Measurements from ENCODE around the gene PRRG2. TPM values are rescaled to one million over a fixed set of nuclear protein-coding genes. Genes with fewer than 3 reads are reported as not detected.

Gene PRRG2
- total and polyA plus RNA-seq, 5 donors from 2014 or later, result 0.84 TPM; not detected in 4

DNA sequence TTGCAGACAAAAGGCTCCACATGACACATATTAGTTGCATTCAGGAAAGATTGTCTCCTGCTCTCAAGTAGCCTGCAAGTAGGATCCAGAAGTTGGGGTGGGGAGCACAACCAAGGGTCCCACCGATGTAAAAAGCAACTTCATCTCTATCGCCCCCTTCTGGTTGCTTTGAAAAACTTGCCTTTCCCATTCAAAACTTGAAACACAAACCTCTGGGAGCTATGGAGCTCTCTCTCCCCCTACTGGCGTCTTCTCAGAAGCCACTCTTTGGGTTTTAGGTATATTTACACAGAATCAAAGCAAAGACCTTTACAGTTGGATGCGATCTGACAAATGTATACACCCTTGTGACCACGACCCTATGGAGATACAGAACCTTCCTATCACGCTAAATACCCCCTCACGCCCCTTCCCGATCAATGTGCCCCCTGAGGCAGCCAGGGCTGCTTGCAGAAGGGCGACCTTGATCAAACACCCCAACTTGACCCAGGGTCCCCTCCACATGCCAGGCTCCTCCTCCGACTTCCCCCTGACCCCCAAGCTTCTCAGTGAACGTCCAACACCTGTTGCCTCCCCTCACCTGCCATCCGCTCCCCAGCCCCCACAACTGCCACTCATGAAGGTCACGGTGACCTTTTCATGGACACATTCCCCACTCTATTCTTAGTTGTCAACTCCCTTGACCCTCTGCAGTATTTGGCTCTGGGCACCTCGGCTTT is 10.8 kb upstream of the PRRG2 start:
- peak; percentile 54 to 57 for ATAC-seq (ENCODE audit: low read depth in 2 of 2)
- Mint-ChIP-seq H3K27ac (peak overlapping the region; percentile 90 to 95 (median 92)), H3K36me3 (peaks cover 12% of the 10 kb centered on the region), H3K4me3 (peak overlapping the region; percentile 74 to 86 (median 76)), H3K27me3 (no peaks in the 10 kb centered on the region), H3K4me1 (peaks cover 22 to 68% (median 44%) of the 10 kb centered on the region in 4 donors), H3K9me3 (no peaks in the 10 kb centered on the region)
- H3K27ac ChIP-seq (ENCODE audit: insufficient read depth, low read length, poor library complexity, severe bottlenecking), result peak overlapping the region; percentile 81
- DNase-seq, result peak; percentile 68 to 92 (median 86)
- no peaks in the 10 kb centered on the region for H3K9me3 ChIP-seq (ENCODE audit: control insufficient read depth in 2 of 2, low read length in 2 of 2)
- H3K4me3 ChIP-seq (ENCODE audit: low read depth, low read length), result peak overlapping the region; percentile 37
- peaks cover 59% of the 10 kb centered on the region for H3K4me1 ChIP-seq (ENCODE audit: control insufficient read depth, insufficient read depth, low read length, poor library complexity, severe bottlenecking)
- peaks cover 16% of the 10 kb centered on the region for H3K36me3 ChIP-seq (ENCODE audit: control insufficient read depth, insufficient read depth, low read length)
- H3K27me3 ChIP-seq (ENCODE audit: control insufficient read depth, insufficient read depth, low read length), result no peaks in the 10 kb centered on the region

DNA sequence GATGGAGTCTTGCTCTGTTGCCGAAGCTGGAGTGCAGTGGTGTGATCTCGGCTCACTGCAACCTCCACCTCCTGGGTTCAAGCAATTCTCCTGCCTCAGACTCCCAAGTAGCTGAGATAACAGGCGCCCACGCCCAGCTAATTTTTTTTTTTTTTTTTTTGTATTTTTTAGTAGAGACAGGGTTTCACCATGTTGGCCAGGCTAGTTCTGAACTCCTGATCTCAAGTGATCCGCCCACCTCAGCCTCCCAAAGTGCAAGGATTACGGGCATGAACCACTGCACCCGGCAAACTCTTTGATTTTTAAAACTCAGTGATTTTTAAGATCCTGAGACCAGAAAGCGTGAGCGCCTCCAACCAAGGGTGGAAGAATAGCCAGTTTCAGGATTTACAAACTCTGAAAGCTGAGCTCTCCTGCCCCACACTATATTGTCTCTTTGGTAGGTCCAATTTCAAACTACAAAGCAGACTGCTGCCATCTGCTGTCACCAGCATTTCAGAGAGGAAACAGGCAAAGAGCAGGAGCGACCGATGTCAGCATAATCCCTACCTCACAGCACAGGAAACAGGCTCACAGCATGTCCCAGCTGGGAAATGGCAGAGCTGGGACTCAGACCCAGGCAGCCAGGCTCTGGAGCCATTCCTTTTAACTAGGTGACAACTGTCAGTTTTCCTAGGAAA is 10.0 kb upstream of the PRRG2 start:
- Histone ChIP-seq H3K27me3 (ENCODE audit: control insufficient read depth, insufficient read depth, low read length) (no peaks in the 10 kb centered on the region), H3K4me1 (ENCODE audit: control insufficient read depth, insufficient read depth, low read length, poor library complexity, severe bottlenecking) (peaks cover 50% of the 10 kb centered on the region), H3K27ac (ENCODE audit: insufficient read depth, low read length, poor library complexity, severe bottlenecking) (peak overlapping the region; percentile 33), H3K36me3 (ENCODE audit: control insufficient read depth, insufficient read depth, low read length) (peaks cover 23% of the 10 kb centered on the region), H3K4me3 (ENCODE audit: low read depth, low read length) (no peak overlapping the region), H3K9me3 (ENCODE audit: control insufficient read depth in 2 of 2, low read length in 2 of 2) (no peaks in the 10 kb centered on the region)
- DNase-seq (peak in 2 of 3 donors; percentile 49 to 73), ATAC-seq (ENCODE audit: low read depth in 2 of 2) (no peak)
- Mint-ChIP-seq H3K27me3 (no peaks in the 10 kb centered on the region), H3K4me1 (peaks cover 22 to 61% (median 39%) of the 10 kb centered on the region in 4 donors), H3K27ac (peak overlapping the region; percentile 45 to 87 (median 83)), H3K36me3 (peaks cover 11% of the 10 kb centered on the region), H3K9me3 (no peaks in the 10 kb centered on the region), H3K4me3 (peak overlapping the region in 3 of 4 donors; percentile 30 to 77 (median 65))

DNA sequence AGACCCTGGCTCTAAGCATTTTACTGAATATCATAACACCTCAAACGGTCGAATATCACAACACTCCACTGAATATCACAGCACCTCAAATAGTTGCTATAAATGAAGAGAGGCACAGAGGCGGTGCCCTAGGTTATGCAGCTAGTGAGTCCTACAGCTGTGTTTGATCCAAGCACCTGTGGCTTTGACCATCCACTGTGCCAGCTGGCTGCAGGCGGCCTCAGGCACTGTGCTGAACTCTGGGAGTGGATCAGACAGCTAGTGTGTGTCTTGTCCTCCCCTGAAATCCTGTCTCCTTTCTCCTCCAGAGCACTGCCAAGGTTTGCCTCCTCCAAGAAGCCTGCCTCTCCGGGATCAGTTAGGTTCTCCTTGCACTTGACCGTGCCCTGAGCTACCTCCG is 8.1 kb upstream of the PRRG2 start:
- Histone ChIP-seq H3K4me1 (ENCODE audit: control insufficient read depth, insufficient read depth, low read length, poor library complexity, severe bottlenecking) (peaks cover 38% of the 10 kb centered on the region), H3K27me3 (ENCODE audit: control insufficient read depth, insufficient read depth, low read length) (no peaks in the 10 kb centered on the region), H3K4me3 (ENCODE audit: low read depth, low read length) (no peak overlapping the region), H3K36me3 (ENCODE audit: control insufficient read depth, insufficient read depth, low read length) (peaks cover 30% of the 10 kb centered on the region), H3K27ac (ENCODE audit: insufficient read depth, low read length, poor library complexity, severe bottlenecking) (no peak overlapping the region), H3K9me3 (ENCODE audit: control insufficient read depth in 2 of 2, low read length in 2 of 2) (no peaks in the 10 kb centered on the region)
- H3K27ac Mint-ChIP-seq, result peak overlapping the region; percentile 32 to 62 (median 47)
- H3K4me1 Mint-ChIP-seq, result peaks cover 19 to 57% (median 34%) of the 10 kb centered on the region in 4 donors
- no peaks in the 10 kb centered on the region for H3K27me3 Mint-ChIP-seq
- no peak for DNase-seq
- H3K36me3 Mint-ChIP-seq, result peaks cover 17% of the 10 kb centered on the region
- no peak for ATAC-seq (ENCODE audit: low read depth in 2 of 2)
- no peaks in the 10 kb centered on the region for H3K9me3 Mint-ChIP-seq
- no peak overlapping the region for H3K4me3 Mint-ChIP-seq

- Mint-ChIP-seq H3K36me3 (peaks cover 17% of the 10 kb centered on the region), H3K9me3 (no peaks in the 10 kb centered on the region), H3K4me1 (peaks cover 15 to 57% (median 33%) of the 10 kb centered on the region in 4 donors), H3K27ac (peak overlapping the region in 2 of 3 donors; percentile 47 to 62), H3K4me3 (no peak overlapping the region), H3K27me3 (no peaks in the 10 kb centered on the region)
- ATAC-seq (ENCODE audit: low read depth in 2 of 2) (no peak), DNase-seq (no peak)
- no peak overlapping the region for H3K27ac ChIP-seq (ENCODE audit: insufficient read depth, low read length, poor library complexity, severe bottlenecking)
- H3K9me3 ChIP-seq (ENCODE audit: control insufficient read depth in 2 of 2, low read length in 2 of 2), result no peaks in the 10 kb centered on the region
- H3K4me3 ChIP-seq (ENCODE audit: low read depth, low read length), result no peak overlapping the region
- peaks cover 33% of the 10 kb centered on the region for H3K36me3 ChIP-seq (ENCODE audit: control insufficient read depth, insufficient read depth, low read length)
- no peaks in the 10 kb centered on the region for H3K27me3 ChIP-seq (ENCODE audit: control insufficient read depth, insufficient read depth, low read length)
- peaks cover 34% of the 10 kb centered on the region for H3K4me1 ChIP-seq (ENCODE audit: control insufficient read depth, insufficient read depth, low read length, poor library complexity, severe bottlenecking)
These were observed 7.7 kb upstream of the PRRG2 start for GRCh38 chr19:49573425-49573824.

DNA sequence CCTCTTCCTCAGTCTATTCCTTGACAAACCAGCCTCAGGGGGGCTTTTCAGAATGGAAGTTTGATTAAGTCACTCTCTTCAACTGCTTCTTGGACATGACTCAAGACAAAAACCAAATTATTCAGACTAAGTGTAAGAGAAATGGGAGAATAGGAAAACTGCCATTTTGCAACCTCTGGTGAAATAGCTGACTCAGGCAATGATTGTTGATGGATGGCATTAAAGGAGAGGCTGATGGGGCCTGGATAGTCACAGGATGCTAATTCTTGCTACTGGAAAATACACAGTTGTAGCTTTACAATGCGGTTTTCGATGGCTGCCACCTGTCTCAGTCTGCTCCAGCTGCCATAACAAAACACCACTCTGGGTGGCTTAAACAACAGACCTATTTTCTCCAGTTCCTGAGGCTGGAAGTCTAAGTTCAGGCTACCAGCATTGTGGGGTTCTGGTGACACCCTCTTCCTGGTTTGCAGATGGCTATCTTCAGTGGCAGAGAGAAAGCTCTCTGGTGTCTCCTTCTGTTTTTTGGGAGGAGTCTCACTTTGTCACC is 6.8 kb upstream of the PRRG2 start:
- Mint-ChIP-seq H3K27ac (peak overlapping the region in 2 of 3 donors; percentile 8 to 91), H3K4me1 (peaks cover 17 to 59% (median 36%) of the 10 kb centered on the region in 4 donors)

GRCh38 chr19:49579193-49579592 is 1.9 kb upstream of the PRRG2 start:
- no peaks in the 10 kb centered on the region for H3K27me3 Mint-ChIP-seq
- ATAC-seq (ENCODE audit: low read depth in 2 of 2) (no peak), DNase-seq (no peak)
- H3K4me3 ChIP-seq (ENCODE audit: low read depth, low read length), result peak overlapping the region; percentile 94
- H3K4me1 ChIP-seq (ENCODE audit: control insufficient read depth, insufficient read depth, low read length, poor library complexity, severe bottlenecking), result peaks cover 28% of the 10 kb centered on the region
- H3K36me3 Mint-ChIP-seq, result peaks cover 8% of the 10 kb centered on the region
- peak overlapping the region; percentile 11 to 100 (median 92) for H3K27ac Mint-ChIP-seq
- peaks cover 0 to 1% (median 0%) of the 10 kb centered on the region in 7 donors for H3K9me3 Mint-ChIP-seq
- peak overlapping the region; percentile 15 for H3K27ac ChIP-seq (ENCODE audit: insufficient read depth, low read length, poor library complexity, severe bottlenecking)
- peaks cover 24% of the 10 kb centered on the region for H3K36me3 ChIP-seq (ENCODE audit: control insufficient read depth, insufficient read depth, low read length)
- H3K27me3 ChIP-seq (ENCODE audit: control insufficient read depth, insufficient read depth, low read length), result no peaks in the 10 kb centered on the region
- peaks cover 16 to 43% (median 28%) of the 10 kb centered on the region in 4 donors for H3K4me1 Mint-ChIP-seq
- H3K4me3 Mint-ChIP-seq, result peak overlapping the region; percentile 88 to 97 (median 95)
- H3K9me3 ChIP-seq (ENCODE audit: control insufficient read depth in 2 of 2, low read length in 2 of 2), result no peaks in the 10 kb centered on the region

More for the DNA sequence above, 6.8 kb upstream of the PRRG2 start:
- Histone ChIP-seq H3K36me3 (ENCODE audit: control insufficient read depth, insufficient read depth, low read length) (peaks cover 33% of the 10 kb centered on the region), H3K4me1 (ENCODE audit: control insufficient read depth, insufficient read depth, low read length, poor library complexity, severe bottlenecking) (peaks cover 33% of the 10 kb centered on the region), H3K27ac (ENCODE audit: insufficient read depth, low read length, poor library complexity, severe bottlenecking) (no peak overlapping the region), H3K4me3 (ENCODE audit: low read depth, low read length) (no peak overlapping the region), H3K9me3 (ENCODE audit: control insufficient read depth in 2 of 2, low read length in 2 of 2) (no peaks in the 10 kb centered on the region), H3K27me3 (ENCODE audit: control insufficient read depth, insufficient read depth, low read length) (no peaks in the 10 kb centered on the region)
- Mint-ChIP-seq H3K4me3 (no peak overlapping the region), H3K27me3 (no peaks in the 10 kb centered on the region), H3K36me3 (peaks cover 17% of the 10 kb centered on the region), H3K9me3 (no peaks in the 10 kb centered on the region)
- no peak for DNase-seq
- ATAC-seq (ENCODE audit: low read depth in 2 of 2), result no peak

DNA sequence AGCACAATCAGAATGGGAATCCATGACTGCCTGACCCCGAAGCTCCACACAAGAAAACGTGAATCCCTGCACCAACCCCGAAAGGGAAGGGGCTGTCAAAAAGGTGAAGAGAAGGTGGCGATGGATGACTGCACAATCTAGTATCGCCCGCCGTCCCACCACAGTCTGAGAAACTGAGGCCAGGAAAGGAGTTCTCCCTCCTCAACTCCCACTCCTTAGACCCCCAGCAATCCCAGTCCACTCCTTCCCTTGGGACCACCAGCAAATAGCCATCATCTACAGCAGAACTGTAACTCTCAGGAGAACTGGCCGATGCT is 1.2 kb upstream of the PRRG2 start:
- ATAC-seq (ENCODE audit: low read depth in 2 of 2) (no peak), DNase-seq (no peak)
- peak overlapping the region; percentile 88 to 97 (median 95) for H3K4me3 Mint-ChIP-seq
- H3K27ac ChIP-seq (ENCODE audit: insufficient read depth, low read length, poor library complexity, severe bottlenecking), result peak overlapping the region; percentile 71
- H3K36me3 Mint-ChIP-seq, result peaks cover 6% of the 10 kb centered on the region
- H3K9me3 Mint-ChIP-seq, result peaks cover 0 to 1% (median 0%) of the 10 kb centered on the region in 7 donors
- H3K4me1 ChIP-seq (ENCODE audit: control insufficient read depth, insufficient read depth, low read length, poor library complexity, severe bottlenecking), result peaks cover 28% of the 10 kb centered on the region
- H3K36me3 ChIP-seq (ENCODE audit: control insufficient read depth, insufficient read depth, low read length), result peaks cover 19% of the 10 kb centered on the region
- H3K27ac Mint-ChIP-seq, result peak overlapping the region; percentile 92 to 100 (median 96)
- peak overlapping the region; percentile 94 for H3K4me3 ChIP-seq (ENCODE audit: low read depth, low read length)
- H3K4me1 Mint-ChIP-seq, result peaks cover 16 to 40% (median 28%) of the 10 kb centered on the region in 4 donors
- H3K27me3 Mint-ChIP-seq, result no peaks in the 10 kb centered on the region
- H3K9me3 ChIP-seq (ENCODE audit: control insufficient read depth in 2 of 2, low read length in 2 of 2), result no peaks in the 10 kb centered on the region
- no peaks in the 10 kb centered on the region for H3K27me3 ChIP-seq (ENCODE audit: control insufficient read depth, insufficient read depth, low read length)
